ENCODE results near the gene FOXP1.

FOXP1 gene

GRCh38 chr3:71484047-71484446 lies 99.5 kb downstream of the FOXP1 start:
- H3K4me3 ChIP-seq (ENCODE audit: low read depth, low read length), result no peak overlapping the region
- TF ChIP-seq CTCF (IDR thresholded peaks at IDR 0.05; ENCODE audit: low read depth, low read length), result no peak

DNA sequence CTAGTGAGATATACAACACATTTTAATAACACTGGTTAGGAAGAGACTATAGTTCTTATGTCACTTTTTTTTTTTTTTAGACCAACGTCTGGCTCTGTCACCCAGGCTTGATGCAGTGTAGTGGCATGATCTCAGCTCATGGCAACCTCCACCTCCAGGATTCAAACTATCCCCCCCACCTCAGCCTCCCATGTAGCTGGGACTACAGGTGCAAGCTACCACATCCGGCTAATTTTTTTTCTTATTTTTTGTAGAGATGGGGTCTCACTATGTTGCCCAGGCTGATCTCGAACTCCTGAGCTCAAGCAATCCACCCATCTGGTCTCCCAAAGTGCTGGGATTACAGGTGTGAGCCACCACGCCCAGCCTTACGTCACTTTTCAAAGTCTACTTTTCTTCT lies 100.8 kb downstream of the FOXP1 start:
- no peak overlapping the region for H3K4me3 ChIP-seq (ENCODE audit: low read depth, low read length)
- no peak for TF ChIP-seq CTCF (IDR thresholded peaks at IDR 0.05; ENCODE audit: low read depth, low read length)

- TF ChIP-seq CTCF (IDR thresholded peaks at IDR 0.05; ENCODE audit: low read depth, low read length), result no peak
These were observed 105.0 kb downstream of the FOXP1 start for GRCh38 chr3:71478568-71478967.

GRCh38 chr3:71476950-71477349 lies 106.6 kb downstream of the FOXP1 start:
- TF ChIP-seq CTCF (IDR thresholded peaks at IDR 0.05; ENCODE audit: low read depth, low read length), result no peak
- H3K4me3 ChIP-seq (ENCODE audit: low read depth, low read length), result no peak overlapping the region

More at GRCh38 chr3:71478568-71478967, 105.0 kb downstream of the FOXP1 start:
- H3K4me3 ChIP-seq (ENCODE audit: low read depth, low read length), result no peak overlapping the region

GRCh38 chr3:71469138-71469435 lies 114.4 kb downstream of the FOXP1 start:
- no peak for TF ChIP-seq CTCF (IDR thresholded peaks at IDR 0.05; ENCODE audit: low read depth, low read length)
- H3K4me3 ChIP-seq (ENCODE audit: low read depth, low read length), result no peak overlapping the region

DNA sequence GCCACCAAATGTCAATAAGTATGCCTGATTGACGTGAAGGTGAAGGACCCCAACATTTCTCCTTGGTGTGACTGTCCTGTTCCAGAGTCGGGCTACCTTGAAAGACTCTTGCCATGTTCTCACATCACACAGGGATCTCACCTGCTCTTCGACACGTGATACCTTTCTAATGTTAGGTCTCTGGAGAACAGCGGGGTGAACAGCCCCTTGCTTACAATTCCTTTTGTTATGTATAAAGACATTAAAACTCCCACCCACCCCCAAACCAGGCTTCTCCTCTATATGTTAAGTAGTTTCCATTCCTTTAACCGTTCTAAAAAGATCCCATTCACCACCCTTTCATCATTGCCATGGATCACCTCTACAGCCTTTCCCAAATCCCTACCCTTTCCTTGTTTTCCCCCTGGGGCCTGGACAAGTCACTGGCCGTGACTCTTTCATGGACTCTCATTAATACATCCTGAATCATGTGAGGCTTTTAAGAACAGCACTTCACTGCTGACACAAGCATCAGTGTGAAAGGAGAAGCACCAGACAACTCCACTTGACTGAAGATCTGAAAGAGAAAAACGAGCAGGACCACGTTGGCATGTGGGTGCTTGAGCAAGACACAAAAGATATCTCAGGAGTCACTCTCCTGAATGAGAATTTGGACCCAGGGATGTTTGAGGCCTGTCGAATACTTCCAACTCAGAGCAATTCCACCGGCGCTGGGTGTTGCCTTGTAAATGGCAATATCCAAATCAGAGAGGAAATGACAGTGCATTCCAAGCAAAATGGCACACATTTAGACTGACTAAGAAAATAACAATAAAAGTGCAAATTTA lies 115.0 kb downstream of the FOXP1 start:
- TF ChIP-seq CTCF (IDR thresholded peaks at IDR 0.05; ENCODE audit: low read depth, low read length), result no peak
- no peak overlapping the region for H3K4me3 ChIP-seq (ENCODE audit: low read depth, low read length)

DNA sequence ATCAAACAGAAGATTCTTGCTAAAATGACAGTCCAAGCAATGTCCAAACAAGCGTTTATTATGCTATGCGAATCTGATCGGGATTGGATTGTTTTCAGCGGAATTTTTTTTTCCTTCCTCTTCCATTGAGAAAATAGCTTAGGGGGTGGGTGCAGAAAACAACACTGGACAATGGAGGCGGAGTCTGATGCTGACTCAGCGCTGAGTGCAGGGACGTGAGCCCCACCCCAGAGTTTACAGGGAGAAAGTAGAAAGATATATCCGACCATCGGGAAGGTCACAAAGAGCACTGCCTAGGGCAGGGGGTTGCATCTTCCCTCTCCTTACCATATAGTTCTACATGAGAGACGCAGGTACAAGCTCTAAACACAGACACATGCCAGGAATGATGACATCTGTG lies 117.0 kb downstream of the FOXP1 start:
- H3K4me3 ChIP-seq (ENCODE audit: low read depth, low read length), result no peak overlapping the region
- no peak for TF ChIP-seq CTCF (IDR thresholded peaks at IDR 0.05; ENCODE audit: low read depth, low read length)

Measured in WI38 (cell line).